K562 (cell line): ENCODE results near the gene TTC28. TPM values are rescaled to one million over a fixed set of nuclear protein-coding genes. Genes with fewer than 3 reads are reported as not detected.

Source experiments
- ATAC-seq: fragments of 200-7000 bp; cut with Tn5 transposase; 3 replicates; pipeline ENCODE4 v1.9.1; 2020; ENCODE audit warnings: moderate library complexity
- BruUV-seq: library from RNA; stranded (reverse); fragments of 400-500 nt; replicated peaks from 2 replicates; lab custom pipeline; 2021; lab: Mats Ljungman, UMichigan
- CTCF ChIA-PET: fragments of 300-600 bp; formaldehyde crosslinking; extraction: SDS; loops from one replicate; lab custom pipeline; 2021; ENCODE audit warnings: low intra/inter-chr PET ratio; lab: Yijun Ruan, JAX
- POLR2A ChIA-PET: fragments of 300-600, 350-650 bp; sonication (Branson Sonifier 250); formaldehyde crosslinking; extraction: SDS; loops from one replicate; lab custom pipeline; 2021; ENCODE audit warnings: antibody characterized with exemption, inconsistent platforms; lab: Yijun Ruan, JAX
- DNase-seq, 4 experiments: peaks; one replicate each; pipeline versions ENCODE4 v3.0.0 to v3.0.0-alpha.2; 2011 to 2018; ENCODE audit warnings: low spot score in 3 of 4, mixed read lengths in 3 of 4; ENCODE audit errors: extremely low read depth in 1 of 4
- FAIRE-seq: peaks from 2 replicates; lab custom pipeline; 2011; peaks lifted over from hg19 to GRCh38; lab: Jason Lieb, UNC
- H2AFZ ChIP-seq: 2 replicates; pipeline ENCODE4 v1.6.0; 2011; ENCODE audit warnings: low read depth, low read length, control low read depth, inconsistent platforms
- H3K27ac ChIP-seq: fragments of 200-600 bp; 3 replicates; pipeline ENCODE4 v1.8.0; 2011; ENCODE audit warnings: low read depth, mild to moderate bottlenecking, control low read depth, inconsistent platforms, low read length, moderate library complexity, mixed read lengths; ENCODE audit errors: extremely low read depth
- H3K27me3 ChIP-seq, 2 experiments: fragments of 300-600 bp in 1 of 2; 2 replicates in 1 of 2; 3 replicates in 1 of 2; pipeline versions ENCODE4 v1.6.0 to v1.8.0; 2011; ENCODE audit warnings: inconsistent platforms in 2 of 2, low read length in 2 of 2, mild to moderate bottlenecking in 1 of 2, mixed read lengths in 1 of 2, moderate library complexity in 1 of 2; ENCODE audit not compliant: control insufficient read depth in 2 of 2, insufficient read depth in 2 of 2
- H3K36me3 ChIP-seq: fragments of 300-600 bp; 3 replicates; pipeline ENCODE4 v1.8.0; 2011; ENCODE audit warnings: mild to moderate bottlenecking, low read length, inconsistent platforms; ENCODE audit not compliant: control insufficient read depth, insufficient read depth
- H3K4me1 ChIP-seq, 2 experiments: fragments of 200-600 bp in 1 of 2; replicated peaks in 1 of 2; 2 replicates in 1 of 2; 3 replicates in 1 of 2; pipeline versions ENCODE4 v1.5.1 to v1.8.0; 2011; ENCODE audit warnings: inconsistent platforms in 2 of 2, low read length in 2 of 2, mild to moderate bottlenecking in 1 of 2, mixed read lengths in 1 of 2, moderate library complexity in 1 of 2; ENCODE audit not compliant: control insufficient read depth in 2 of 2, insufficient read depth in 2 of 2
- H3K4me2 ChIP-seq: 2 replicates; pipeline ENCODE4 v1.6.1; 2011; ENCODE audit warnings: low read length, control low read depth, inconsistent platforms, mixed read lengths; ENCODE audit not compliant: insufficient read depth
- H3K4me3 ChIP-seq: fragments of 200-600 bp; sonication (generic), shearing (Covaris generic); 2 replicates; pipeline ENCODE4 v1.5.1; 2016; ENCODE audit warnings: control low read depth, inconsistent platforms
- H3K79me2 ChIP-seq: fragments of 200-600 bp; 3 replicates; pipeline ENCODE4 v1.8.0; 2011; ENCODE audit warnings: low read length, inconsistent platforms; ENCODE audit not compliant: control insufficient read depth, insufficient read depth
- H3K9ac ChIP-seq, 2 experiments: 2 replicates each; pipeline versions ENCODE4 v1.6.0 to v1.6.1; 2011; ENCODE audit warnings: low read depth in 2 of 2, low read length in 2 of 2, control low read depth in 1 of 2, inconsistent platforms in 1 of 2, mild to moderate bottlenecking in 1 of 2, mixed read lengths in 1 of 2; ENCODE audit not compliant: insufficient read depth in 1 of 2
- H3K9me1 ChIP-seq: one replicate; pipeline ENCODE4 v1.6.0; 2011; ENCODE audit warnings: inconsistent platforms, mild to moderate bottlenecking, low read length, moderate library complexity; ENCODE audit not compliant: control insufficient read depth, insufficient read depth
- H3K9me3 ChIP-seq: replicated peaks from 2 replicates; pipeline ENCODE4 v1.5.1; 2011; ENCODE audit warnings: low read depth, low read length, inconsistent platforms; ENCODE audit not compliant: control insufficient read depth, insufficient read depth
- H4K20me1 ChIP-seq: replicated peaks from 2 replicates; pipeline ENCODE4 v1.6.1; 2011; ENCODE audit warnings: low read length, inconsistent platforms, mixed read lengths; ENCODE audit not compliant: control insufficient read depth, insufficient read depth
- HINFP ChIP-seq: fragments of 450-650 bp; conservative IDR thresholded peaks from 2 replicates; pipeline ENCODE4 v1.6.1; 2016; ENCODE audit warnings: missing genetic modification characterization, low read depth, mild to moderate bottlenecking, control low read depth, missing compliant biosample characterization
- HOXB6 ChIP-seq: fragments of 250-450 bp; sonication (Bioruptor Pico); IDR thresholded peaks from 2 replicates; pipeline ENCODE4 v1.5.1; 2022; ENCODE audit warnings: mild to moderate bottlenecking, borderline replicate concordance
- JUN ChIP-seq, 2 experiments: sonication (generic) in 1 of 2; formaldehyde crosslinking in 1 of 2; IDR thresholded peaks; 2 replicates each; pipeline versions ENCODE4 v1.6.1 to v1.8.0; 2012 to 2022; ENCODE audit warnings: borderline replicate concordance in 2 of 2, mild to moderate bottlenecking in 2 of 2, improper control_type of control experiment in 1 of 2, low read depth in 1 of 2, low read length in 1 of 2, missing genetic modification reagents in 1 of 2
- MTF1 ChIP-seq: fragments of 250-450 bp; sonication (Bioruptor Pico); IDR thresholded peaks from 2 replicates; pipeline ENCODE4 v1.9.0; 2021; ENCODE audit warnings: moderate library complexity, mild to moderate bottlenecking, inconsistent platforms, borderline replicate concordance
- POLR2B ChIP-seq: fragments of 450-650 bp; IDR thresholded peaks from 2 replicates; pipeline ENCODE4 v1.6.1; 2018; ENCODE audit warnings: low read depth; ENCODE audit not compliant: partially characterized antibody
- PYGO2 ChIP-seq: fragments of 450-650 bp; IDR thresholded peaks from 2 replicates; pipeline ENCODE4 v1.6.1; 2016; ENCODE audit warnings: mild to moderate bottlenecking, missing genetic modification characterization, moderate library complexity, missing compliant biosample characterization
- RAD21 ChIP-seq, 2 experiments: fragments of 250-450 bp in 1 of 2; fragments of 450-650 bp in 1 of 2; sonication (Bioruptor Pico) in 1 of 2; formaldehyde crosslinking in 1 of 2; IDR thresholded peaks in 1 of 2; conservative IDR thresholded peaks in 1 of 2; 2 replicates each; pipeline versions ENCODE4 v1.4.0 to v1.8.0; 2020 to 2022; ENCODE audit warnings: mild to moderate bottlenecking in 2 of 2, moderate library complexity in 1 of 2
- TAF7 ChIP-seq: fragments of 450-650 bp; IDR thresholded peaks from 2 replicates; pipeline ENCODE4 v1.6.1; 2016; ENCODE audit warnings: missing genetic modification characterization, missing compliant biosample characterization
- ZBTB43 ChIP-seq: sonication (generic); formaldehyde crosslinking; IDR thresholded peaks from 2 replicates; pipeline ENCODE4 v1.8.0; 2023; ENCODE audit warnings: mild to moderate bottlenecking, missing genetic modification reagents
- ZMIZ1 ChIP-seq, 2 experiments: fragments of 150-350 bp in 1 of 2; IDR thresholded peaks; 2 replicates each; pipeline ENCODE4 v1.6.1; 2012 to 2016; ENCODE audit warnings: low read depth in 2 of 2, low read length in 2 of 2, mild to moderate bottlenecking in 1 of 2, moderate library complexity in 1 of 2
- ZNF311 ChIP-seq: fragments of 250-450 bp; sonication (Bioruptor Pico); IDR thresholded peaks from 2 replicates; pipeline ENCODE4 v1.4.0; 2020; ENCODE audit warnings: mild to moderate bottlenecking, moderate library complexity
- ZNF586 ChIP-seq: fragments of 450-650 bp; formaldehyde crosslinking; conservative IDR thresholded peaks from 2 replicates; pipeline ENCODE4 v1.4.0; 2020; ENCODE audit warnings: mild to moderate bottlenecking, moderate library complexity
- ZNF830 ChIP-seq: fragments of 250-450 bp; sonication (Bioruptor Pico); IDR thresholded peaks from 2 replicates; pipeline ENCODE4 v1.5.0; 2021; ENCODE audit warnings: mild to moderate bottlenecking
- WGBS: fragments of 100-300 bp; shearing (Covaris generic); methylation state at CpG from one replicate; pipeline ENCODE4 v1.1.6; 2016; ENCODE audit warnings: low coverage, mixed read lengths; ENCODE audit not compliant: insufficient coverage; ENCODE audit errors: missing lambda C conversion rate; 5-methylcytosine and 5-hydroxymethylcytosine counted together
- in situ Hi-C: fragments of 300-500 bp; cut with MboI; formaldehyde crosslinking; loops from 4 replicates; pipeline ENCODE4 v1.15.0; 2018; ENCODE audit warnings: inconsistent platforms, mixed read lengths
- intact Hi-C: fragments of 100-400 bp; cut with micrococcal nuclease; formaldehyde crosslinking; loops from 2 replicates; pipeline ENCODE4 v1.14.2; 2022
- polyA plus RNA-seq, 8 experiments: library from polyadenylated mRNA; depleted of rRNA in 4 of 8; stranded (reverse) in 5 of 8; unstranded in 3 of 8; fragments of >200 nt; fragmentation: Nextera tagmentation in 2 of 8; fragmentation: Illumina TruSeq in 1 of 8; extraction: Ambion mirVana in 2 of 8; extraction: Trizol in 1 of 8; gene quantifications; 2 replicates each; pipeline versions ENCODE4 v1.2.1 to v1.2.3, GENCODE V29; 2011 to 2014; ENCODE audit warnings: inconsistent platforms in 1 of 8, missing spikeins in 1 of 8
- total RNA-seq, 7 experiments: library from RNA; depleted of rRNA in 6 of 7; stranded (reverse); fragments of >200 nt in 6 of 7; fragmentation: Illumina TruSeq in 2 of 7; extraction: Trizol in 2 of 7; gene quantifications; 2 replicates each; pipeline versions ENCODE4 v1.2.1 to v1.2.3, GENCODE V29; 2011 to 2021; ENCODE audit warnings: low replicate concordance in 1 of 7

Gene TTC28
- total and polyA plus RNA-seq, 9 of the 15 experiments (the other 6 are each of a cell fraction or from before 2014, with no cell fraction given), result 0.22 to 10.7 (median 3.1) TPM

GRCh38 chr22:28589102-28589750 lies 90.4 kb downstream of the TTC28 start:
- no TSS peak for BruUV-seq
- CTCF ChIA-PET, result no interaction called here
- Histone ChIP-seq H3K4me3 (no peak overlapping the region), H3K36me3 (no peaks in the 10 kb centered on the region), H3K9me3 (no peaks in the 10 kb centered on the region), H3K9ac (no peak overlapping the region), H3K79me2 (no peaks in the 10 kb centered on the region), H3K9me1 (no peaks in the 10 kb centered on the region), H3K4me2 (no peak overlapping the region), H4K20me1 (no peaks in the 10 kb centered on the region), H3K27me3 (no peaks in the 10 kb centered on the region), H3K27ac (no peak overlapping the region), H2AFZ (no peak overlapping the region), H3K4me1 (peaks cover 0 to 3% of the 10 kb centered on the region in 2 experiments; a peak in 1 of 5 replicates)
- ATAC-seq (no peak), FAIRE-seq (no peak), DNase-seq (no peak)
- intact Hi-C loops (no loop called here), in situ Hi-C loops (loop anchor here (25.0 kb wide), 1 partner anchor 702 kb away; no protein-coding TSS in a partner anchor)
- POLR2A ChIA-PET, result interaction anchor here (0.7 kb wide), 1 partner anchor 15 kb away, joined by 3 read pairs; no protein-coding TSS in a partner anchor
- WGBS, result 41% methylated on average over 2 of the region's 2 CpGs
- no peak for TF ChIP-seq ZNF586 (CRISPR knock-in tag)
- TF ChIP-seq ZMIZ1 (IDR thresholded peaks at IDR 0.05; ENCODE audit: low read depth in 2 of 2, low read length in 2 of 2), result no peak
- TF ChIP-seq RAD21 (CRISPR knock-in tag; conservative IDR thresholded peaks at IDR 0.05 in 1 of 2, IDR thresholded peaks at IDR 0.05 in 1 of 2), result no peak
- peak; percentile 60; the same call in 1 of the 2 replicates for TF ChIP-seq ZNF311 (CRISPR knock-in tag)
- TF ChIP-seq JUN (IDR thresholded peaks at IDR 0.05; ENCODE audit: borderline replicate concordance, low read depth, low read length), result no peak
- TF ChIP-seq JUN (CRISPR knock-in tag; IDR thresholded peaks at IDR 0.05; ENCODE audit: borderline replicate concordance), result no peak
- no peak for TF ChIP-seq ZNF830 (CRISPR knock-in tag)
- TF ChIP-seq POLR2B, result no peak
- no peak for TF ChIP-seq TAF7 (tag)
- no peak for TF ChIP-seq HOXB6 (CRISPR knock-in tag)
- peak; percentile 81; the same call in 1 of the 2 replicates for TF ChIP-seq PYGO2 (tag)
- no peak for TF ChIP-seq ZBTB43
- TF ChIP-seq MTF1 (CRISPR knock-in tag), result no peak
- peak; percentile 63; the same call in 1 of the 2 replicates for TF ChIP-seq HINFP
